Measurements from ENCODE around the gene PCDH15. TPM values are rescaled to one million over a fixed set of nuclear protein-coding genes. Genes with fewer than 3 reads are reported as not detected.

Gene PCDH15
- total and polyA plus RNA-seq, 2 of the 4 experiments (the other 2 are of a cell fraction) = not detected

DNA sequence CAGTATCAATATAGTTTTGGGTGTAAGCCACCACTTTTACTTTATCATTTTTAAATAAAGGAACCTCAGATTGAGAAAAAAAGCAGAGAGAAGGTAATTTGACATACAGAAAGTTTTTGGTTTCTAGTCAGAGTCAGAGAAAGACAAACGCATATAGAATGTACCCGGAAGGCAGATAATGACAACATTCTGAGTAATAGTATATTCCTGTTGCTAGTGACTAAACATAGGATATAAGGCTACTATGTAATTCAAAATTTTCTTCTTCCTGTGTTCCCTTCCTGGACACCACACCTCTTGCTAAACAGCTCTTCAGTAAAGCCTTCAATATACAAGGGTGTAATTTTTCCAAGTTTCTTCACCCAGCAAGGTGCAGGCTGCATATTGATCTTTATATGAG is 597.6 kb downstream of the PCDH15 start:
- Histone ChIP-seq H2AK5ac (ENCODE audit: low read depth, low read length) (no peak overlapping the region), H3K27me3 (ENCODE audit: control insufficient read depth, insufficient read depth, low read length) (no peaks in the 10 kb centered on the region), H3K9me3 (ENCODE audit: control insufficient read depth, insufficient read depth, low read length) (no peaks in the 10 kb centered on the region; the same call in 1 of the 2 replicates), H3K56ac (ENCODE audit: extremely low read depth, insufficient read depth, low read length) (no peak overlapping the region), H3K79me1 (ENCODE audit: low read depth in 1 of 2, low read length in 2 of 2) (no peaks in the 10 kb centered on the region), H2BK20ac (ENCODE audit: low read depth, low read length) (no peak overlapping the region), H3K23ac (ENCODE audit: low read depth, low read length) (no peak overlapping the region), H3K14ac (replicated peaks; ENCODE audit: low read depth, low read length) (no peak overlapping the region), H3K27ac (ENCODE audit: insufficient read depth, low read length) (no peak overlapping the region), H4K8ac (ENCODE audit: low read depth in 2 of 2, low read length in 2 of 2) (no peak overlapping the region), H4K20me1 (ENCODE audit: insufficient read depth, low read length) (no peaks in the 10 kb centered on the region), H2BK5ac (ENCODE audit: low read depth, low read length, poor library complexity, severe bottlenecking) (no peak overlapping the region), H2BK15ac (ENCODE audit: low read depth, low read length) (no peak overlapping the region), H4K5ac (ENCODE audit: low read depth, low read length) (no peak overlapping the region), H2AFZ (replicated peaks; ENCODE audit: low read length, poor library complexity) (no peak overlapping the region), H3K4ac (ENCODE audit: low read depth, low read length) (no peak overlapping the region), H3K36me3 (ENCODE audit: control insufficient read depth, insufficient read depth, low read length) (no peaks in the 10 kb centered on the region), H2AK9ac (replicated peaks; ENCODE audit: low read depth, low read length, poor library complexity) (no peak overlapping the region), H3K9me1 (ENCODE audit: insufficient read depth, low read length) (no peaks in the 10 kb centered on the region), H3K4me3 (ENCODE audit: insufficient read depth, low read depth, low read length) (no peak overlapping the region), H3K18ac (ENCODE audit: low read depth, low read length) (no peak overlapping the region), H2BK120ac (ENCODE audit: low read depth, low read length) (no peak overlapping the region), H3K4me2 (ENCODE audit: low read depth, low read length) (no peak overlapping the region), H3K4me1 (ENCODE audit: control insufficient read depth, insufficient read depth, low read length) (no peaks in the 10 kb centered on the region), H4K91ac (ENCODE audit: insufficient read depth, low read depth, low read length) (no peak overlapping the region), H3K9ac (ENCODE audit: low read depth, low read length) (no peak overlapping the region)
- no peak for TF ChIP-seq MAFK (IDR thresholded peaks at IDR 0.05; ENCODE audit: low read depth, low read length)
- no peak for TF ChIP-seq NFE2L2 (IDR thresholded peaks at IDR 0.05; ENCODE audit: low read depth, low read length)
- TF ChIP-seq POLR2A (IDR thresholded peaks at IDR 0.05; ENCODE audit: low read depth, low read length) = no peak
- TF ChIP-seq RFX5 (IDR thresholded peaks at IDR 0.05; ENCODE audit: low read depth, low read length) = no peak
- TF ChIP-seq, protein P1, sequence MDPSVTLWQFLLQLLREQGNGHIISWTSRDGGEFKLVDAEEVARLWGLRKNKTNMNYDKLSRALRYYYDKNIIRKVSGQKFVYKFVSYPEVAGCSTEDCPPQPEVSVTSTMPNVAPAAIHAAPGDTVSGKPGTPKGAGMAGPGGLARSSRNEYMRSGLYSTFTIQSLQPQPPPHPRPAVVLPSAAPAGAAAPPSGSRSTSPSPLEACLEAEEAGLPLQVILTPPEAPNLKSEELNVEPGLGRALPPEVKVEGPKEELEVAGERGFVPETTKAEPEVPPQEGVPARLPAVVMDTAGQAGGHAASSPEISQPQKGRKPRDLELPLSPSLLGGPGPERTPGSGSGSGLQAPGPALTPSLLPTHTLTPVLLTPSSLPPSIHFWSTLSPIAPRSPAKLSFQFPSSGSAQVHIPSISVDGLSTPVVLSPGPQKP (IDR thresholded peaks at IDR 0.05; ENCODE audit: borderline replicate concordance, low read depth, low read length) = no peak
- TF ChIP-seq RAD21 (IDR thresholded peaks at IDR 0.05; ENCODE audit: low read length) = no peak
- TF ChIP-seq MAZ (IDR thresholded peaks at IDR 0.05; ENCODE audit: borderline replicate concordance, low read depth, low read length) = no peak
- ATAC-seq (ENCODE audit: low read depth) (no peak), DNase-seq (no peak)
- CTCF ChIA-PET = no interaction called here
- 100% methylated on average over 1 of the region's 2 CpGs; no CpG with 5 or more reads in 1 of the 2 experiments for WGBS, 2 experiments (ENCODE audit: extremely low coverage in 2 of 2, insufficient read length in 1 of 2)
- intact Hi-C loops (cut with micrococcal nuclease) (no loop called here), dilution Hi-C loops (cut with HindIII; ENCODE audit: low sequenced_read_pairs, unreplicated experiment) (no loop called here), in situ Hi-C loops (cut with MboI; ENCODE audit: low sequenced_read_pairs) (no loop called here)
- POLR2A ChIA-PET (ENCODE audit: unreplicated experiment) = no interaction called here
- no TSS peak for BruUV-seq (replicated peaks)

All from IMR-90 (cell line).